HL-60 (cell line): ENCODE data around the gene KLK12.

ENCODE experiments used
- CTCF ChIP-seq: IDR thresholded peaks from one replicate; pipeline ENCODE4 v1.5.1; 2011; ENCODE audit warnings: low read length, control low read depth, inconsistent platforms; ENCODE audit not compliant: insufficient read depth
- GABPA ChIP-seq: IDR thresholded peaks from 2 replicates; pipeline ENCODE4 v1.6.1; 2012; ENCODE audit warnings: low read depth
- POLR2AphosphoS5 ChIP-seq: IDR thresholded peaks from 2 replicates; pipeline ENCODE4 v1.6.1; 2012; ENCODE audit warnings: low read depth
- SPI1 ChIP-seq: IDR thresholded peaks from 2 replicates; pipeline ENCODE4 v1.6.1; 2012; ENCODE audit warnings: low read depth, mild to moderate bottlenecking, borderline replicate concordance

- TF ChIP-seq CTCF (no peak), POLR2AphosphoS5 (no peak), SPI1 (no peak), GABPA (no peak)
Observed at GRCh38 chr19:51065221-51065960, 30.6 kb upstream of the KLK12 start.
